ENCODE data around the gene TMEM80. TPM values are rescaled to one million over a fixed set of nuclear protein-coding genes. Genes with fewer than 3 reads are reported as not detected.

TMEM80 gene
- total RNA-seq, 1 donor from 2014 or later: 16.9 TPM

DNA sequence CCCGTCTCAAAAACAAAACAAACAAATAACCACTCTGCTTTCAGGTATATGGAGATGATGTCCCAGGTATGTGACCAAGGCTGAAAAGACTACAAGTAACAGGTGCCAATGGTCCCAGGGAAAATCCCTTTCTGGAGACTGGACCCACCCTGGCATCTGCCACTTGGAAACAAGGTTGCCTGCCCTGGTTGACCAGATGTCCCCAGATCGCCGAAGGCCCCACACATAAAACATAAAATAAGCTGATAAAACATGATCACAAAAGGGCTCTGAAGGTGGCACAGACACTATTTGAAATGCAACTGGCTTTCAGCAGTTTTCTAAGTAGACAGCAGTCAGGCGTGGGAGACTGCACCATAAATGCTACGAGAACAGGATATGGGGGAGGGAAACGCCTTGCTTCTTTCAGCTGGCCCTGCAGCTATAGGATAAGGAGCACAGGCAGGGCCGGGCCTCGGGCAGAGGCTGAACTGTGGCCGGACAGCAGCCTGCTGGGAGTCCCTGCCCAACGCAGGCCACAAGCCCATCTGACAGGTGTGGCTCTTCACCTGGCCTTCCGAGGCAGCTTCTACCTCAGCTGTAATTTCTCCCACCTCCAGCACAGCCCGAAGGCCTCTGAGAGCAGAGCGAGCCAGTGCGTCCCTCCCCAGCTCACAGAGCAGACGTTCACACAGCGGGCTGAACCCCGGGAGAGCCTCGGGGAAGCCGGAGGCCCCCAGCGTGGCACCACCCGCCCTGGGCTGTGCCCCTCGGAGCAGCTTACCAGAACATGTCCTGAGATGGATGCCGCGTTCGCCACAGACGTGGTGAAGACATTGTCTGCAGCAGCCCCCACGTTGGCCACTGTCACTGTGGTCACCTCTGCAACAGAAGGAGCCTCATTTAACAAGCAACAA is 4.6 kb upstream of the TMEM80 start:
- peaks cover 45% of the 10 kb centered on the region for H3K4me1 Mint-ChIP-seq (ENCODE audit: low read depth)
- peak overlapping the region; percentile 6 for H3K4me3 Mint-ChIP-seq (ENCODE audit: unreplicated experiment)
- DNase-seq (ENCODE audit: low spot score): no peak
- peaks cover 18% of the 10 kb centered on the region for H3K36me3 Mint-ChIP-seq (ENCODE audit: low read depth)
- no peaks in the 10 kb centered on the region for H3K27me3 Mint-ChIP-seq (ENCODE audit: low read depth)
- TF ChIP-seq, protein P1, sequence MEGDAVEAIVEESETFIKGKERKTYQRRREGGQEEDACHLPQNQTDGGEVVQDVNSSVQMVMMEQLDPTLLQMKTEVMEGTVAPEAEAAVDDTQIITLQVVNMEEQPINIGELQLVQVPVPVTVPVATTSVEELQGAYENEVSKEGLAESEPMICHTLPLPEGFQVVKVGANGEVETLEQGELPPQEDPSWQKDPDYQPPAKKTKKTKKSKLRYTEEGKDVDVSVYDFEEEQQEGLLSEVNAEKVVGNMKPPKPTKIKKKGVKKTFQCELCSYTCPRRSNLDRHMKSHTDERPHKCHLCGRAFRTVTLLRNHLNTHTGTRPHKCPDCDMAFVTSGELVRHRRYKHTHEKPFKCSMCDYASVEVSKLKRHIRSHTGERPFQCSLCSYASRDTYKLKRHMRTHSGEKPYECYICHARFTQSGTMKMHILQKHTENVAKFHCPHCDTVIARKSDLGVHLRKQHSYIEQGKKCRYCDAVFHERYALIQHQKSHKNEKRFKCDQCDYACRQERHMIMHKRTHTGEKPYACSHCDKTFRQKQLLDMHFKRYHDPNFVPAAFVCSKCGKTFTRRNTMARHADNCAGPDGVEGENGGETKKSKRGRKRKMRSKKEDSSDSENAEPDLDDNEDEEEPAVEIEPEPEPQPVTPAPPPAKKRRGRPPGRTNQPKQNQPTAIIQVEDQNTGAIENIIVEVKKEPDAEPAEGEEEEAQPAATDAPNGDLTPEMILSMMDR (IDR thresholded peaks at IDR 0.05): no peak
- peak overlapping the region; percentile 76 for H3K27ac Mint-ChIP-seq (ENCODE audit: unreplicated experiment)
- no peaks in the 10 kb centered on the region for H3K9me3 Mint-ChIP-seq (ENCODE audit: low read depth)

DNA sequence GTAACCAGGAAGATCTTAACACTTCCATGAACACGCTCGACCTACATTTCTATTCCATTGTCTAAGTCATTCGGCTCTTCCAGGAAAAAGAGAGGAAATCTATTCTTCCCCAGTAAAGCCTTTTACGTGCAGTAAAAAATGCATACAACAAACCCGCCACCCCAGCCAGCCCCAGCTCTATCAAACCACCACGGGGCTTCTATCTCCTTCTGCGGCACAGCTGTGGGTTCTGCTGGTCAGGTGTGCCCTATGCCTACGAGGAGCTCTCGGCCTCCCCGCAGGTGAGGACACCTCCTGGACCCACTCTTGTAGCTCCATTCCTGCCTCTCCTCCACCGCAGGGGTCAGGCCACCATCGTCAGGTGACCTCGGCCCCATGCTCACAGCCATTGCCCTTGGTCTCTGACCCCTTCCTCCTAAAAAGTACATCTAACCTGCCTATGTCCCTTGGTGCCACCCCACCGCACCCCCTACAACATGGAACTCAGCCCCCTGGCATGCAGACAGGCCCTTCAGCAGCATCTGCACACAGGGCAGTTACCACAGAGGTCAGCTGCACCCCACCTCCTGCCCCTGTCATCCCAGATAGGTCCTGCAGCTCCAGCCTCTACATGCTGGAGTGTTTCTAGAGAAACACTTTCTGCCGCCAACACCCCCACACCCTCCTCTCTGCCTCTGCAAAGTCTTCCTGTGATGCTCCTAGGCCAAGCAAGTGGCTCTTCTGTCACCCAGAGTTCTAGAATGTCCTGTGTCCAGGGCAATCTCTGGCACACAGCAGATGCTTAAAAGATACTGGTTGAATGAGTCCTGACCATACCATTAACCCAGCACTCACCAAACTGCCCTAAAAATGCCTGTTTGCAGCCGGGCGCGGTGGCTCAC is 3.7 kb upstream of the TMEM80 start:
- Mint-ChIP-seq H3K27ac (ENCODE audit: unreplicated experiment) (peak overlapping the region; percentile 97), H3K4me3 (ENCODE audit: unreplicated experiment) (no peak overlapping the region), H3K4me1 (ENCODE audit: low read depth) (peaks cover 53% of the 10 kb centered on the region)

DNA sequence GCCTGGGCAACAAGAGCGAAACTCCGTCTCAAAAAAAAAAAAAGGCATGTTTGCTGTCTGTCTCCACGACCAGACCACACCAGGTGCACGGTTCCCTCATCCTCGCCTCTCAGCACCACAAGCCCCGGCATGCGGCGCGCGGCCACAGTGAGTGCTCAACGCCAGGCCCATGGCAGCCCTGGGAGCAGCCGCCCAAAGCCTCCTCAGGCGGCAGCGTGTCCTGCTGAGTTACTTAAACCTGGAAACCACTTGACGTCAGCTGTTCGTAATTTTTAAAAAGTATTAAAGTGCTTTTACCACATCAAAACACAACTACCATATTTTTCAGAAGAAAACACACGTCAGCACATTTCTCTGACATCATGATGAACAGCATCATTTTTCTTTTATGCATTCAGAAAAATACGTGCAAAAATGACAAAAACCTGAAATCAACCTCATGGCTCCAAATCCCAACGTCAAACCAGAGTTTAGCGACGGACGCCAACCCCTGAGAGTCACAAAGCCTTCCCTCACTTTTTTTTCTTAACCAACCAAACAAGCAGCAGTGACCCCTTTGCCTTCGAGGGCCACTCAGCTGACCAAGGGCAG is 2.7 kb upstream of the TMEM80 start:
- no peaks in the 10 kb centered on the region for H3K27me3 Mint-ChIP-seq (ENCODE audit: low read depth)
- TF ChIP-seq, protein P1 (IDR thresholded peaks at IDR 0.05): no peak
- H3K4me1 Mint-ChIP-seq (ENCODE audit: low read depth): peaks cover 63% of the 10 kb centered on the region
- H3K36me3 Mint-ChIP-seq (ENCODE audit: low read depth): peaks cover 5% of the 10 kb centered on the region
- peak overlapping the region; percentile 78 for H3K4me3 Mint-ChIP-seq (ENCODE audit: unreplicated experiment)
- DNase-seq (ENCODE audit: low spot score): no peak
- H3K27ac Mint-ChIP-seq (ENCODE audit: unreplicated experiment): peak overlapping the region; percentile 97
- H3K9me3 Mint-ChIP-seq (ENCODE audit: low read depth): no peaks in the 10 kb centered on the region

More for the DNA sequence above, 3.7 kb upstream of the TMEM80 start:
- no peak for DNase-seq (ENCODE audit: low spot score)
- Mint-ChIP-seq H3K36me3 (ENCODE audit: low read depth) (peaks cover 12% of the 10 kb centered on the region), H3K27me3 (ENCODE audit: low read depth) (no peaks in the 10 kb centered on the region), H3K9me3 (ENCODE audit: low read depth) (no peaks in the 10 kb centered on the region)
- TF ChIP-seq, protein P1 (IDR thresholded peaks at IDR 0.05): no peak

DNA sequence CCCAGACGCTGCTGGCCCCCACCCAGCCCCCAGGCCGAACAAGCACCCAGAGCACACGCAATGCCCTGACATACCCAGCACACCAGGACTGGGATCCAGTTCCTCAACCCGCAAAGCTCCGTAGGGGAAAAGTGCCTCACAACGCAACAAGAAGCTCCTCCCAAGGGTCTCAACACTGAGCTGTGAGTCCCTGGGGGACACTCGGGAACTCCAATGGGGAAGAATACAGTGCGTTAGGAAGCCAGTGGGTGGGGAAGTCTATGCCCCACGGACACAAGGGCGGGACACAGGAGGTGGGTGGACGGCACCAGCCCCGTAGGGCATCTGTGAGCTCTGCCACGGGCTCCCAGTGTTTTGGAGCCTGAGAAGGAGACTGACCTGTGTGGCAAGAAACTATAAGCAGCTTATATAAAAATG is 2.2 kb upstream of the TMEM80 start:
- no peak for DNase-seq (ENCODE audit: low spot score)
- TF ChIP-seq, protein P1 (IDR thresholded peaks at IDR 0.05): no peak
- Mint-ChIP-seq H3K27ac (ENCODE audit: unreplicated experiment) (peak overlapping the region; percentile 97), H3K9me3 (ENCODE audit: low read depth) (no peaks in the 10 kb centered on the region), H3K4me3 (ENCODE audit: unreplicated experiment) (peak overlapping the region; percentile 78), H3K4me1 (ENCODE audit: low read depth) (peaks cover 68% of the 10 kb centered on the region), H3K36me3 (ENCODE audit: low read depth) (peaks cover 2% of the 10 kb centered on the region), H3K27me3 (ENCODE audit: low read depth) (no peaks in the 10 kb centered on the region)

Measured in chondrocyte (in vitro differentiated cells).